IMR-90 (cell line): ENCODE results near the gene DPM1.

Experiments
- BHLHE40 ChIP-seq: fragments of 150-350 bp; IDR thresholded peaks from 2 replicates; pipeline ENCODE4 v1.6.1; 2016; ENCODE audit warnings: mild to moderate bottlenecking, low read depth, low read length
- CEBPB ChIP-seq: IDR thresholded peaks from 2 replicates; pipeline ENCODE4 v1.6.1; 2012; ENCODE audit warnings: low read depth, low read length, improper control_type of control experiment
- CHD1 ChIP-seq: IDR thresholded peaks from 2 replicates; pipeline ENCODE4 v1.6.1; 2012; ENCODE audit warnings: low read depth, low read length, improper control_type of control experiment
- CTCF ChIP-seq: conservative IDR thresholded peaks from 2 replicates; pipeline ENCODE4 v1.5.1; 2012; ENCODE audit warnings: mild to moderate bottlenecking, low read depth, low read length, improper control_type of control experiment
- FOS ChIP-seq: fragments of 150-350 bp; IDR thresholded peaks from 2 replicates; pipeline ENCODE4 v1.6.1; 2016; ENCODE audit warnings: low read depth, low read length
- MAZ ChIP-seq: IDR thresholded peaks from 2 replicates; pipeline ENCODE4 v1.6.1; 2012; ENCODE audit warnings: low read depth, mild to moderate bottlenecking, low read length, improper control_type of control experiment, moderate library complexity, borderline replicate concordance
- MXI1 ChIP-seq: IDR thresholded peaks from 2 replicates; pipeline ENCODE4 v1.6.1; 2012; ENCODE audit warnings: low read depth, mild to moderate bottlenecking, low read length, moderate library complexity, borderline replicate concordance
- NFE2L2 ChIP-seq: fragments of 150-350 bp; IDR thresholded peaks from 2 replicates; pipeline ENCODE4 v1.6.1; 2016; ENCODE audit warnings: low read depth, mild to moderate bottlenecking, low read length
- POLR2A ChIP-seq: IDR thresholded peaks from 2 replicates; pipeline ENCODE4 v1.6.1; 2012; ENCODE audit warnings: mild to moderate bottlenecking, low read depth, low read length
- RAD21 ChIP-seq: IDR thresholded peaks from 2 replicates; pipeline ENCODE4 v1.6.1; 2012; ENCODE audit warnings: low read length, improper control_type of control experiment
- RCOR1 ChIP-seq: IDR thresholded peaks from 2 replicates; pipeline ENCODE4 v1.6.1; 2012; ENCODE audit warnings: mild to moderate bottlenecking, low read length, improper control_type of control experiment; ENCODE audit not compliant: insufficient replicate concordance
- RFX5 ChIP-seq: IDR thresholded peaks from 2 replicates; pipeline ENCODE4 v1.8.0; 2012; ENCODE audit warnings: low read depth, mild to moderate bottlenecking, low read length, moderate library complexity
- SMC3 ChIP-seq: fragments of 150-350 bp; IDR thresholded peaks from 2 replicates; pipeline ENCODE4 v1.6.1; 2016; ENCODE audit warnings: low read depth, mild to moderate bottlenecking, antibody characterized with exemption, low read length, moderate library complexity
- USF2 ChIP-seq: fragments of 150-350 bp; IDR thresholded peaks from 2 replicates; pipeline ENCODE4 v1.6.1; 2017; ENCODE audit warnings: mild to moderate bottlenecking, antibody characterized with exemption, low read length, low read depth

- TF ChIP-seq CTCF (no peak), POLR2A (no peak), FOS (no peak), MAZ (no peak), RCOR1 (no peak), SMC3 (no peak), USF2 (no peak), RAD21 (no peak), RFX5 (no peak), CEBPB (no peak), NFE2L2 (no peak), MXI1 (no peak), BHLHE40 (no peak), CHD1 (no peak)
These were observed 37.3 kb downstream of the DPM1 start for GRCh38 chr20:50920997-50921396.
